HG03565 (cell line): ENCODE measurements around the gene RTP2.

Source experiments
- ATAC-seq: cut with Tn5 transposase; IDR thresholded peaks from one replicate; pipeline ENCODE4 v1.9.1; 2021; ENCODE audit warnings: mild to moderate bottlenecking, moderate library complexity; ENCODE audit not compliant: unreplicated experiment

The RTP2 gene

DNA sequence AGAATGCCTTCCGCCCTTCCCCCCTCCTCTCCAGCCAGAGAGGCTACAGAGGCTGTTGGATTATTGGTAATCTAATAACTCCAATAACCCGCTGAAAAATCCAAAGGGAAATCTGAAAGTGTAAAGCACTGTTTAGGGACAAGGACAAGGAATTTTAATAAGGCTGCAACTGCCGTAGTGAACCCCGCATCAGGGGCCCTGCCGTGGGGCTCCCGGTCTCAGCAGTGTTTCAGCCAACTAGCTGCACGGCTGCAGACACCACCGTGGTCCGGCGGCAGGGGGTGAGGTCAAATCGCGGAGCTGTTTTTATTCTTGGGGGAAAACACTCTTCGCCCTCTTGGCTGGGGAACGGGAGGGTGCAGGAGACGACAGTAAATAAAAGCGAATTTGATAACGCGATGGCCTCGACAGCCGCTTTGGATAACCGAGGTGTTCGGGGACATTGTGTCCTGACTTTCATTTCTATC lies 36.8 kb upstream of the RTP2 start:
- ATAC-seq, result no peak

DNA sequence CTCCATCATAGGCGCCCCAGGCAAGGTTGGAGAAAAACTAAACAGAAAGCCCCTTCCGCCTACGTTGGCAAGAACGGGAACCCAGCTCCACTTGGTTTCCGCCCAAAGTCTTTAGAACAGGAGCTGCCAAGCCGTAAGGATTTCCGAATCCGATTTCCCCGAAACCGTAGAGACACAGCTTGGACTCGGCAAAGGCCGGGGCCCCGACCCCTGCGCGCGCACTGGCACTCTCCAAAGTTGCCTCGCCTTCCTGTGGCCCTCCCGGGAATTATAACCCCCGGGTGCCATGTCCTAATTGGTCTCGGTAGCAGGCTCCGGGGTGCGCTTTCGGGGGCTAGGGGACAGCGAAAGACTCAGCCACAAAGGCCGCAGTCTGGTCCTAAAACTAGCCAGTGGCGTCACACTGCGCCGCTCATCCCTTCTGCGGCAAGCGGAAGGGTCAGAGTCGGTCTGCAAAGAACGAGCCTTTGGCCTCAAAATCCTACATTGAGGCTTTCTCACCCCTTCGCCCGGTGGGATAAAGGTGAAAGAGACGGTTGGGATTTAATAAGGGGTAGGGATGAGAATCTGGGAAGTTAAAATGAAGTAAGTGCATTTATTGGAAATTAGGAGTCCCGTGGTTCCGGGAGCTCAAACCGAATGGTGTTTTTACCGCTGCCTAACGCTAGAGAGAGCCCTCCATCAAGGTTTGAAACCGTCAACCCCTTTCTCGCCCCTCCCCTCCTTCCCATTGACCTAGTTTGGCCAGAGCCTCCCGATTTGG lies 36.2 kb upstream of the RTP2 start:
- peak; percentile 44 for ATAC-seq

DNA sequence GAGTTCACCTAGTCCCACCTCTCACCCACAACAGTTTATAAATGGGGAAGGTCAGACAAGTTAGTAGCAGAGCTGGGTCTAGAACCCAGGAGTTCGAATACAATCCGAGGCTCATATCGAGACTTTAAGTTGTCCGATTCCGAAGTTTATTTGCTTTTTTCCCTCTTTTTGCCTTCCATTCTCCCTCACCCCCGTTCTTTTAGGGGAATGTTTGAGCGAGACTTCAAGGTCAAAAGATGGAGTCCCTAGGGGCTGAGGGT lies 35.6 kb upstream of the RTP2 start:
- no peak for ATAC-seq

DNA sequence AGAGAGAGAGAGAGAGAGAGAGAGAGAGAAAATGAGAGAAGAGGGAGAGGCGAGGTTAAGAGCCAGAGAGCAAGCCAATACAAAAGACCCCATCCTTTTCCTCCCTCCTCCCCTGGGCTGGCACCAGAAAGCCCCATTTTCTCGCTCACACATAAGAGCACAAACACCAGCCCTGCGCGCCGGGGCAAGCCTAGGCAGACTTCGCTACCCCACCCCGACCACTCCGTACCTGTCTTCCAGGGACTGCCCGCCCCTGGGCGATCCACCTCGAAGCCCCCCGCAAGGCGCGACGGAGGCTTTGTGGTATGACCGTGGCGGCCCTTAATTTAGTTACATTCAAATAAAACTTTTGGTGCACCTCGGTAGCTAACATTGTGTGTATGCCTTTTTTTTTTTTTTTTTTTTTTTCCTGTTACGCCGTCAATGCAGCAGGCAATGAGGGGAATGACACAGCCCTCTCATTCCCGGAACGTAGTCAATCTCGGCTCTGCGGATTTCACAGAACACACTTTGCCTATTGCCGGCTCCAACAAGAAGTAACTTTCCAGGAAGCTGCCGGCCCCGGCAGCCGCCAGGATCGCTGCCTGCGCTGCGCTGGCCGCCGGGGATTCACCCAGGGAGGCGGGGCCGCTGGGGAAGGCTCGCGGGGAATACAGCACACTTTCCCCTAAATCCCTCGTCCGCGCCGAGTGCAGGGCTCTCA lies 35.2 kb upstream of the RTP2 start:
- no peak for ATAC-seq

DNA sequence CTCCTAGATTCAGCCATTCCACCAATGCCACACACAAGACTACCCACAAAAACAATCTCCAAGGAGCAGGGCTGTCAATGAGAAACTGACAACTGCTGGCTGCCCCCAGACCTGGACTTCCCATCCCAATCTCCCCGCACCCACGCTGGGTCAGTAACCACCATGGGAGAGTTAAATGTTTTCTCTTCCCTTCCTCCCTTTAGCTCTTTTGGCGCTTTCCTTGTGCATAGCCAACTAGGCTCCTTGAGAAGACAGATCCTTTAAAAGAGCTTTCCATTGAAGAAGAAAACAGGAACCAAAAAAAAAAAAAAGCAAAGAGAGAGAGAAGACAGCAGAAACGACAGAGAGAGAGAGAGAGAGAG lies 34.6 kb upstream of the RTP2 start:
- no peak for ATAC-seq

DNA sequence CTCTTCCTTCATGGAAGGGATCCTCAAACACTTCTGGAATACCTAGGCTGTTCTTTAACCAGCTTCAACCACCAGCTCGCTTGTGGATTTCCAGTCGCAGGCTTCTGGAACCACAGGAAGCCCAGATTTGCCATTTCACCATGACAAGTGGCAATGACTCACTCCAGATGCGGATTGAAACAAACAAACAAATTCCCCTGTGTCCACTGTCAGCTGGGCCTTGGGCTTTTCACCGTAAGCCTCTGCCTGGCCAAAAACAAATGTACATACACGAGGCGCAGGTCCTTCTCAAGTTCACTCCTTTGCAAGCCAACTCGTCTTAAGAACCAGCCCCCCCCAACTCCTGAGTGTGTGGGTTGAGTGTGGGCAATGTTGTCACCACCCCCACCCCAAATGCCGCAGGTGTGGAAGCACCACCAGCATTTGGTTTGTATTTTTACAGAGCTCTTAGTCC lies 34.1 kb upstream of the RTP2 start:
- no peak for ATAC-seq

DNA sequence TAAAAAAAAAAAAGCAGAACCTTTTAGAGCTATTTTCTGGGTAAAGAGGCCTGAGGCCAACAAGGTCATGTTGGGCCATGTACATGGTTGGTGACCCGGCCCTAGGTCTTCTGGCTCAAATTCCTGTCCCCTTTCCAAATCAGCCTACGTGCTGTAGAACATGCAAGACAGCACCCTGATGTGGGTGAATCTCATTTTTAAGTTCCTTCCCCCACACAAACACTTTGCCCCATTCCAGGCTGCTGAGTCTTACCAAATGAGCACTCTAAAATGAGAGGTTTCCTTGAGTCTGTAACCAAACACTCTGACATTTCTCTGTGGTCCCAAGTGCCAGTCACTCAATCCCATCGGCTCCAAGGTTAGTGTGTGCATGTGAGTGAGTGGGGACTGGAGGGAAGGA lies 33.5 kb upstream of the RTP2 start:
- no peak for ATAC-seq

DNA sequence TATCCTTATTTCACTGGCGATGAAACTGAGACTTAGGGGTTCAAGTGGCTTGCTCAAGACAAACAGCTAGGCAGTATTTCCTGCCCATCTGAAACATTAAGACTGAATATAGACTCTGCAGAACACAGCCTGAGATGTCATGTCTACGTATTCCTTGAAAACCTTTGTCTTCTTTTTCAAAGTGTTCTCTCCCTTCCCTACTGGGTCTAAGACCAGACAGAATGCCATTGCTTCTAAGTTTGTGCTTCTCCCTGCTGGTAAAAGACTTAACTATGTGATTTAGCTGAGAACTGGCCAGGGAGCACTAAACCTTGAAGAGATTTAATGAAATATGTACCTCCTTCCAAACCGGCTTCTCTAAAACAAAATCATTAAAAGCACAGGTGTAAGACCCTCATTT lies 33.0 kb upstream of the RTP2 start:
- no peak for ATAC-seq

DNA sequence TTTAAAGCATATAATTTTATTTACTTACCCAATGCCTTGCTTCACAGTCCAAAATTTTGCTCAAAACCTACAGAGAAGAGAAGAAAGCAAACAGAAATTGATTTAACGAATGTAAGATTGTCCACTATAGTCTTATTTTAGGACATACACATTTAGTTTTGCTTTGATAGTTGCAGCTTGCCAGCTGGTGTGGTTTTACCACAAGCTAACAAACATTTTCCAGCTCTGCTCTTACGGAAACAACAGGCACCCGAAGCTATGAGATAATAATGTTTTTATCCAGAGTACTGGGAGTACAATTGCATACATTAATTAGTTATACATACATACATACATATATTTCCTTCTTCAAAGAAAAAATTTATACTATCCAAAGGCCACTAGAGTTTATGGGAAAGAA lies 32.5 kb upstream of the RTP2 start:
- ATAC-seq, result no peak

DNA sequence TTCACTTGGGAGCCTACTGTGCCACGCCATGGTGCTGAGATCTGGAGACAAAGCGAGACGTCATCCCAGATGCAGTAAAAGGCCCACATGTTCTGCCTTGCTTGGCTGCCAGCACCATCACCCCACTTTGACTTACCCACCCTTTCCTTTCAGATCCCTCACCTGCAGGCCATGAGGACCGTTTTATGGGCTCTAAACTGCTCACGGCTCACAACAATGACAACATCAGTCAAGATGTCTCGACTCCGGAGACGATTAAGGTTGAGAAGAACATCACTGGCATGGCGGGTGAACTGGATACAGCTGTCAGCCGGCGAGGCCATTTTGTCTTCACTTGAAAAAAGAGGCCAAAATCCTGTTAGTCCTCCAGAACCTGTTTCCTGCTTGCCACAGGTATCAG lies 31.0 kb upstream of the RTP2 start:
- ATAC-seq, result no peak

DNA sequence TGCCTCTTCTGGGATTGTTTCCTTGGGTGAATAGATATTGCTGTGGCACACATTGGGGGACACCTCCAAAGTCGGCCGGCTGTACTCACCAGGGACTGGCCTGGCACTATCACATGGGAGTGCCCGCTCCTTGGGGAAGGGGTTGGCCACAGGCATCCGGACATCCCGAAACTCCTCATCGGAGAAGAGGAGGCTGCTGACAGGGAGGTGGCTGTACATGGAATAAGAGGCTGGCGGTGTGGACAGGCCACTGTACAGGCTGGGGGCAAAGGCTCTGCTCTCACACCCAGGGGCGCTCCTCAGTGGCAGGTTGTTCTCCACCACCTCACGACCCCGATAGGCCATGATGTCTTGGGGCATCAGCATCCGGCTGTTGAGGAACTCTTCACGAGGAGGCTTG lies 27.2 kb upstream of the RTP2 start:
- no peak for ATAC-seq

DNA sequence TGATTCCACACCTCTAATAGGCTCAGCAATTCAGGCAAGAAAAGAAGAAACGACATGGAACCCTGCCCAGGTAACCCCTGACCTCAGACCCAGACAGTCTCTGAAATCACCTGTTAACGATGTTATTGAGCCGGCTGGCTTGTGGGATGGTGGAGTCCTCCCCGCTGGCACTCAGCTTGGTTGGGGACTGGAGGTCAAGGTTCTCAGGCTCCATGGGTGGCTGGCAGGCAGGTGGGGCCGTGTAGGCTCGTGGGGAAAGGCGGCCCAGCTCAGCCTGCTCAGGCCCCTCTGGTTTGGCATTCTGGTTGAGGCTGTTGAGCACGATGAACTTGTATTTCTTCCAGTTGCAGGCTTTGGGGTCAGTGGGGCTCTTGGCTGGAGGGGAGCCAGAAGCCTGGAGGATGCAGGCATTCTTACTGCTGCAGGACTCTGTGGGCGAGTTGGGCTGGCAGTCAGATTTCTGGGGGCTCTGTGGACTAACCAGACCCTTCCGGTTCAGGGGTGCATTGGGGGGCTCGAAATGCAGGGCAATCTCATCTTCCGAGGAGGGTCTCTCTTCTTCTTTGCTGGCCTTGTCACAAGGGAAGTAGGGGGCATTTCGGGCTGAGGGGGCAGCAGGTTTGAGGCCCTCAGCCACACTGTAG lies 26.7 kb upstream of the RTP2 start:
- ATAC-seq, result no peak

DNA sequence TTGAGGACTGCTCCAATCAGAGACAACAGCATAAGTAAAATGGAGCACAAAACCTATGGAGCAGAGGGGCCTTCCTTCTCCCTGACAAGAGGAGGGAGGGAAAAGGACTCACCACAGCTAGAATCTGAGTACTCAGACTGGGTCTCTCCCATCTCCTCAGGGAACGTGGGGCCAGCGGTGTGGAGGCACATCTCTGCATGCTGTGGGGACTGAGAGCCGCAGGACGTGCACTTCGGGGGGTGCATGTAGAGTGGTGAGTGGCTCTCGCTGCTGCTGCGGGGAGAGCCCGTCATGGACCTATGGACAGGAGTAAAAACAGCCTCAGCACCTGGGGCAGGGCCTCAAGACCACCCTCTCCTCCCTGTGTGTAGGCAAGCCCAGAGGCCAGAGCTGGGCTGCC lies 25.9 kb upstream of the RTP2 start:
- ATAC-seq, result no peak

DNA sequence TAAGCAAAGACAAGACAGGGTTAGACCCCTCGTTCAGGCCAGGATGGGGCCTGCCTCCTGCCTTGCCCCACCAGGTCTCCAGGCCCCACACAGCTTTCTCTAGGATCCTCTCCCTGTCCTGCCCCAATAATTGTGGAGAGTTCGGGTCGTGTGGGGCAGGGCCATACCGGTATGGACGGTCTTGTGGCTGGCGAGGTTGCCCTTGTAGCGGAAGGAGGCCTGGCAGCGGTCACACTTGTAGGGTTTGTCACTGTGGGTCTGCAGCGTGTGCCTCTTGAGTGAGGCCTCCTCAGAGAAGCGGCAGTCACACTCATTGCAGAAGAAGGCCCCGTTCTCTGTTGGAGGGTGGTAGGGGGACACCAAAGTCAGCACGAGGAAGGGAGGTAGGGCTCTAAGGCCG lies 24.2 kb upstream of the RTP2 start:
- ATAC-seq, result no peak

DNA sequence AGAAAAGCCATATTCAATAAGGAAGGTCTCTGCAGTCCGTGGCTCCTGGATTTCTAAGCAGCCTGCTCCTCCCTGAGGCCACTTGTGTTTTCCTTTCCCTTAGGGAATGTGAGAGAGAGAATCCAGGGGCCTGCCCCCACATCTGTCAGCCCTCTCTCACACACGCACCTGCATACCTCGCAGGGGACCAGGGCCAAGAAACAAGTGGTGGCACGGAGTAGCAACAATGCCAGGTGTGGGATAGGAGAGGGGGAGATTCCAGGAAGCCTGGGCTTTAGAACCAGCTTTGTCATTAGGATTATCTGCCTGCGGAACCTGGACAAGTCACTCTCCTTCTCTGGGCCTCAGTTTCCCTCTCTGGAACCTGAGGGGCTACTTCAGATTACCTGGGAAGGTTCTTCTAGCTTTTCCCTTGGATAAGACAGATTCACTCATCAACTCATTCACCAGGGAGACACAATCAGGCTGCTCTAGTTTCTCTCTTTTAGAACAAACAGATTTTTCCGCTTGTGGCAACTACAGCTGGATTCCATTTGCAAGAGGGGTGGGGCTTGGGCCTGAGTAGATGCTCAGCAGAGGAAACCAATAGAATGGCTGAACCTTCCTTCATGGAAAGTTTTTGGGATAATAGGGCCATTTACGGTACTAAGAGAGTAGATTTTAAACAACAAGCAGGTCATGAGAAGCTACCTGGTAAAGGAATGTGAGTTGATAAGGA lies 23.5 kb upstream of the RTP2 start:
- ATAC-seq, result no peak

DNA sequence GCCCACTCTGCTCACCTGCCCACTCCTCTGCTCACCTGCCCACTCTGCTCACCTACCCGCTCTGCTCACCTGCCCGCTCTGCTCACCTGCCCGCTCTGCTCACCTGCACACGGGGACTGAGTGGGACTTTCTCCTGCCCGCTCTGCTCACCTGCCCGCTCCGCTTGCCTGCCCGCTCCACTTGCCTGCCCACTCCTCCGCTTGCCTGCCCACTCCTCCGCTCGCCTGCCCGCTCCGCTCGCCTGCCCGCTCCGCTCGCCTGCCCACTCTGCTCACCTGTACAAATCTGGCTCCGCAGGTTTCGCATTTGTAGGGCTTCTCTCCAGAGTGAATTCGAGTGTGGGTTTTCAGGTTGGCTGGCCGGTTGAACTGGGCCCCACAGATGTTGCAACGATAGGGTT lies 22.9 kb upstream of the RTP2 start:
- no peak for ATAC-seq

DNA sequence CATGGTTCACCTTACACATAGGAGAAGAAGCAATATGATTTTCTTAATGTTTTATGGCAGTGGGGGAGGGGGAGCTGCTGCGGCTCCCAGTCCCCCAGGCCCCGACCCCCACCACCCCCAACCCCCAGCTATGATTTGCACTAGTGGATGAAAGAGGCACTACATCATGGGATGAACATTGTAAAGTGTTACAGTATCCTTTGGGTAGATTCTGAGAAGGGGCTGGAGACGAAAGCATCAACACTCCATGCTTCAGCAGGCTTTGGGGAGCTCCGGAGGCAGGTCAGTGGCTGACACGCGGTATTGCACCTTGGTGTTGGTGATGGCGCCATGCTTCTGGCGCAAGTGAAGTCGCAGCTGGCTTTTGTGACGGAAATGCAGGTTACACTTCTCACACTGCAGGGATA lies 19.9 kb upstream of the RTP2 start:
- ATAC-seq, result no peak

DNA sequence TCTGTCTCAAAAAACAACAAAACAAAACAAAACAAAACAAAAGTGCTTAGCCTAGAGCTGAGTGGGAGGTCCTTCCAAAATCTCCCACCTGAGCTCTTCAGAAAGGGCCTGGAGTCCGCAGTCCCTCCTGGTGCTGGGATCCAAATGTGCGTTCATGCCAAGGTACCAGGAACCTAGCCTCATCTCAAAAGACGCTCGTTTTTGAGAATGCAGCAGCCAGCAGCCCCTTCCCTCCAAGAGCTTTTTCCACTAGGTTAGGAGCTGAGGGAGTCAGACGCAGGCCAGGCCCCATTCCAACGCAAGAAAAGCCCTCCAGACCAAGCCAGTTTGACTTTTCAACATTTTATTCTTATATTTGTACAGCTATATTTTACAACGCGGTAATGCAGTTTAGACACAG lies 18.7 kb upstream of the RTP2 start:
- ATAC-seq, result no peak

DNA sequence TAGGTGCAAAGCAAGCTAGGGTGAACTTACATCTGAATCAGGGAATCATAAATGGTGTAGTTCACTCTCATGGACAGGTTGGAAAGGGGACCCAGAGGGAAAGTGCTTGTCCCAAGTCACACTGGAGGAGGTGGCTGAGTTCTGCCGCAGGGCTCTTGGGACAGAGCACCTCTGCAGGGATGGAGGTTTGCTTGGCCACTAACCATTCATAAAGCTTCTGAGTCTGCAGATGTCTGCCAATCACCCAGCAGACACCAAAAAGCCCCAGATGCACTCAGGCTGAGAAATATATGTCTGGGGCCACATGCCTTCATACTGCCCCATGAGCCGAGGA lies 17.9 kb upstream of the RTP2 start:
- no peak for ATAC-seq

DNA sequence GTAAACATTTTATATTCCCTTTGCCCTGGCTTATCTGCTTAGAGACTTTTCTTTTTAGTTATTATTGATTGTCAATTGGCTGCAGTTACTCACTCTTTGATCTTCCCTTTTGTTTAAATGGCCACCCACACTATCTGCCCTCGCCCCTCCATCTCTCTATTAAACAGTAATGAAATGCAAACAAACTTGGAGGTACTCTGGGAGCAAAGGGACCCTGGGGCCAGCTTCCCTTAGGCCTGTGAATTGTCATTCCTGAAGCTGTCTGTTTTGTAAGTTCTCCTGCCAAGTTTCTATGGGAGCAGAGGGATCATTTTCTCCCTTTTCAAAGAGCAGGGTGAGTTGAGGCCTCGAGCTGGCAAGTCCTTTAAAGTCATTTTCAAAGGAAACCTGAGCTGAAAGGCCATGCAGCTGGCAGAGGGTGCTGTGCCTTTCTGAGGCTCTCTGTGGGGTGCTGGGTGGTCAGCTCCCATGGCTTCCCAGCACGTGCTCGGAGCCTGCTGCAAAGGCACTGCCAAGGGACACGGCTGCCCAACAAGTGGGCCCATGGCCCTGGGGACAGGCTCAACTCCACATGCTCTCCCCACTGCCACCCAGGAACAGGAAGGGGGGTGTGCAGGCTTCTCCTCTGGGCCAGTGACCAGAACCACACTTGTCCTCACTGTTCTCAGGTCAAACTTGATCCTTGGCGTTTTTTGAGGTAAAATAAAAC lies 17.4 kb upstream of the RTP2 start:
- no peak for ATAC-seq

DNA sequence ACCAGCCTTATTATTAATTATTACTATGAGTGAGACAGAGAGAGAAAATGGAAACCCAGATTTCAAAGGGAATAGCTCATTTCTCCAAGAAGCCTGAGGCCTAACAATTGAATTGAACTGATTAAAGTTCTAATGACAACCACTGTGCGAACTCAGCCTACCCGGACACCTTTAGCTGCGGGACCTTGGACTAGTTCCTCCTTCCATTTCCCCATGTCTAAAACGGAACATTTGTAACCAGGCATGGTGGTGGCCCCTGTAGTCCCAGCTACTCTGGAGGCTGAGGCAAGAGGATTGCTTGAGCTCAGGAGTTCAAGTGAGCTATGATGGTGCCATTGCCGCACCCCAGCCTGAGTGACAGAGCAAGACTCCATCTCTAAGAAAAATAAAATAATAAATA lies 16.4 kb upstream of the RTP2 start:
- no peak for ATAC-seq
